K562 (cell line): ENCODE measurements around the gene SAPCD1. TPM values are rescaled to one million over a fixed set of nuclear protein-coding genes. Genes with fewer than 3 reads are reported as not detected.

ENCODE experiments used
- E2F4 ChIP-seq: sonication (generic); formaldehyde crosslinking; IDR thresholded peaks from 2 replicates; pipeline ENCODE4 v1.8.0; 2022; ENCODE audit warnings: mild to moderate bottlenecking, low read depth, missing genetic modification reagents
- EZH2 ChIP-seq: IDR thresholded peaks from 2 replicates; pipeline ENCODE4 v1.6.1; 2012; ENCODE audit warnings: low read depth, mild to moderate bottlenecking, inconsistent platforms, low read length, borderline replicate concordance
- GATAD2A ChIP-seq: fragments of 450-650 bp; IDR thresholded peaks from 2 replicates; pipeline ENCODE4 v1.6.1; 2017
- HMGXB4 ChIP-seq: sonication (generic); formaldehyde crosslinking; IDR thresholded peaks from 2 replicates; pipeline ENCODE4 v1.8.1; 2023; ENCODE audit warnings: mild to moderate bottlenecking, missing genetic modification reagents
- MLLT1 ChIP-seq, 2 experiments: fragments of 450-650 bp; IDR thresholded peaks; 2 replicates each; pipeline ENCODE4 v1.6.1; 2016
- NR1H2 ChIP-seq: sonication (generic); formaldehyde crosslinking; IDR thresholded peaks from 2 replicates; pipeline ENCODE4 v1.4.0; 2020; ENCODE audit warnings: mild to moderate bottlenecking, missing genetic modification reagents
- RB1 ChIP-seq: fragments of 450-650 bp; IDR thresholded peaks from 2 replicates; pipeline ENCODE4 v1.6.1; 2017; ENCODE audit warnings: low read depth, mild to moderate bottlenecking
- RBM15 ChIP-seq: fragments of 200-400 bp; formaldehyde crosslinking; IDR thresholded peaks from 2 replicates; pipeline ENCODE4 v1.6.1; 2018; ENCODE audit warnings: mild to moderate bottlenecking, low read length, moderate library complexity; ENCODE audit not compliant: insufficient read depth
- RREB1 ChIP-seq: fragments of 250-450 bp; sonication (Bioruptor Pico); IDR thresholded peaks from 2 replicates; pipeline ENCODE4 v1.4.0; 2020
- TAL1 ChIP-seq: fragments of 450-650 bp; IDR thresholded peaks from 2 replicates; pipeline ENCODE4 v1.6.1; 2016; ENCODE audit warnings: mild to moderate bottlenecking
- ZNF124 ChIP-seq: sonication (generic); formaldehyde crosslinking; IDR thresholded peaks from 2 replicates; pipeline ENCODE4 v1.8.1; 2022; ENCODE audit warnings: missing genetic modification reagents
- ZNF592 ChIP-seq: fragments of 450-650 bp; IDR thresholded peaks from 2 replicates; pipeline ENCODE4 v1.6.1; 2017; ENCODE audit warnings: antibody characterized with exemption, mild to moderate bottlenecking
- ZNF77 ChIP-seq: fragments of 250-450 bp; sonication (Bioruptor Pico); IDR thresholded peaks from 2 replicates; pipeline ENCODE4 v1.5.0; 2020
- polyA plus RNA-seq, 8 experiments: library from polyadenylated mRNA; depleted of rRNA in 4 of 8; stranded (reverse) in 5 of 8; unstranded in 3 of 8; fragments of >200 nt; fragmentation: Nextera tagmentation in 2 of 8; fragmentation: Illumina TruSeq in 1 of 8; extraction: Ambion mirVana in 2 of 8; extraction: Trizol in 1 of 8; gene quantifications; 2 replicates each; pipeline versions ENCODE4 v1.2.1 to v1.2.3, GENCODE V29; 2011 to 2014; ENCODE audit warnings: inconsistent platforms in 1 of 8, missing spikeins in 1 of 8
- total RNA-seq, 7 experiments: library from RNA; depleted of rRNA in 6 of 7; stranded (reverse); fragments of >200 nt in 6 of 7; fragmentation: Illumina TruSeq in 2 of 7; extraction: Trizol in 2 of 7; gene quantifications; 2 replicates each; pipeline versions ENCODE4 v1.2.1 to v1.2.3, GENCODE V29; 2011 to 2021; ENCODE audit warnings: low replicate concordance in 1 of 7

Gene SAPCD1
- total and polyA plus RNA-seq, 9 of the 15 experiments (the other 6 are each of a cell fraction or from before 2014, with no cell fraction given), result 2.6 to 30.2 (median 7.4) TPM

- TF ChIP-seq E2F4 (CRISPR knock-in tag) (no peak), ZNF77 (CRISPR knock-in tag) (no peak), ZNF592 (peak; percentile 43; the same call in 1 of the 2 replicates), EZH2 (no peak), HMGXB4 (0 out of 2 replicates have a peak, but pooled peaks have one; percentile 37), RB1 (peak; percentile 25), RBM15 (no peak), ZNF124 (CRISPR knock-in tag) (no peak), RREB1 (no peak), NR1H2 (CRISPR knock-in tag) (no peak), GATAD2A (no peak), TAL1 (no peak), MLLT1 (IDR thresholded peaks at IDR 0.05) (no peak)
Observed at GRCh38 chr6:31717499-31718222, 44.8 kb upstream of the SAPCD1 start (continued).
